Gastrocnemius medialis (tissue), 4 donors: ENCODE measurements around the gene PRPS1. TPM values are rescaled to one million over a fixed set of nuclear protein-coding genes. Genes with fewer than 3 reads are reported as not detected.
"Not testable (repeated sequence)": the region's sequence is repeated elsewhere in the genome, so short reads cannot be mapped to it uniquely, and the experiment has no call there.

ENCODE experiments used
- ATAC-seq, 2 donors: fragments of 150-250 bp; one replicate each; pipeline ENCODE4 v1.9.1; 2016
- DNase-seq, 2 donors: peaks; one replicate each; pipeline ENCODE4 v3.0.0-alpha.2; 2019
- H3K27ac ChIP-seq, 4 donors: fragments of 200-600 bp; sonication (generic); 1 replicate in 1 of 4; 2 replicates in 3 of 4; pipeline ENCODE4 v1.5.1; 2016 to 2018; ENCODE audit warnings: mild to moderate bottlenecking in 2 of 4, moderate library complexity in 1 of 4
- H3K27me3 ChIP-seq, 3 donors: fragments of 200-600 bp; sonication (generic) in 2 of 3; 1 replicate in 1 of 3; 2 replicates in 2 of 3; pipeline versions ENCODE4 v1.5.1 to v1.6.0; 2016 to 2019; ENCODE audit warnings: mild to moderate bottlenecking in 1 of 3, moderate library complexity in 1 of 3
- H3K36me3 ChIP-seq, 2 donors: fragments of 200-600 bp; sonication (generic) in 1 of 2; one replicate each; pipeline ENCODE4 v1.5.1; 2017 to 2018
- H3K4me1 ChIP-seq, 2 donors: fragments of 200-600 bp; sonication (generic) in 1 of 2; one replicate each; pipeline ENCODE4 v1.5.1; 2016 to 2017; ENCODE audit warnings: mild to moderate bottlenecking in 2 of 2
- H3K4me3 ChIP-seq, 4 donors: fragments of 200-600 bp; sonication (generic) in 3 of 4; 1 replicate in 1 of 4; 2 replicates in 3 of 4; pipeline ENCODE4 v1.5.1; 2016 to 2019; ENCODE audit warnings: mild to moderate bottlenecking in 2 of 4
- H3K9me3 ChIP-seq, 3 donors: fragments of 200-600 bp; sonication (generic) in 2 of 3; 1 replicate in 1 of 3; 2 replicates in 2 of 3; pipeline ENCODE4 v1.5.1; 2016 to 2019
- CTCF ChIP-seq, 5 experiments: fragments of 450-650 bp in 3 of 5; fragments of 200-600 bp in 2 of 5; sonication (generic) in 2 of 5; IDR thresholded peaks in 4 of 5; conservative IDR thresholded peaks in 1 of 5; 1 replicate in 4 of 5; 2 replicates in 1 of 5; pipeline ENCODE4 v1.5.1; 2016 to 2019; ENCODE audit warnings: antibody characterized with exemption in 5 of 5, mild to moderate bottlenecking in 3 of 5, moderate library complexity in 3 of 5
- POLR2A ChIP-seq, 2 donors: fragments of 450-650 bp; IDR thresholded peaks; one replicate each; pipeline ENCODE4 v1.6.1; 2017; ENCODE audit warnings: antibody characterized with exemption in 2 of 2, mild to moderate bottlenecking in 2 of 2, moderate library complexity in 2 of 2
- in situ Hi-C, 4 donors: fragments of 200-750 bp; cut with MboI; loops; one replicate each; pipeline versions ENCODE4 v1.15.0 to v1.8.0; 2017; ENCODE audit warnings: low sequenced_read_pairs in 4 of 4
- intact Hi-C: fragments of 100-400 bp; cut with DNase I; formaldehyde crosslinking; loops from one replicate; pipeline ENCODE4 v1.15.1; 2023; ENCODE audit warnings: low total_unique reads
- total RNA-seq, 4 donors: library from RNA; depleted of rRNA; stranded (reverse); fragments of >200 nt; gene quantifications; one replicate each; pipeline versions ENCODE4 v1.1.0 to v1.2.3, GENCODE V29; 2016

The PRPS1 gene
- total RNA-seq, 4 donors from 2014 or later, result 19.6 to 46.0 (median 30.9) TPM

GRCh38 chrX:107667426-107667825 is 39.1 kb downstream of the PRPS1 start:
- H3K27ac ChIP-seq, result no peak overlapping the region
- ATAC-seq, result no peak

GRCh38 chrX:107668710-107669109 is 40.4 kb downstream of the PRPS1 start:
- DNase-seq, H3K27me3 ChIP-seq, H3K36me3 ChIP-seq, H3K9me3 ChIP-seq, ATAC-seq, H3K4me1 ChIP-seq, H3K27ac ChIP-seq, intact Hi-C loops, H3K4me3 ChIP-seq: not testable (repeated sequence)
- in situ Hi-C loops, result loop anchor here (10.0 to 25.0 kb wide), 2 partner anchors 116 to 219 kb away; no protein-coding TSS in a partner anchor

More at GRCh38 chrX:107667426-107667825, 39.1 kb downstream of the PRPS1 start:
- in situ Hi-C loops, result loop anchor here (10.0 to 25.0 kb wide), 2 partner anchors 117 to 220 kb away; no protein-coding TSS in a partner anchor
- DNase-seq, result no peak
- Histone ChIP-seq H3K9me3 (no peaks in the 10 kb centered on the region), H3K27me3 (no peaks in the 10 kb centered on the region), H3K36me3 (no peaks in the 10 kb centered on the region), H3K4me3 (no peak overlapping the region), H3K4me1 (no peaks in the 10 kb centered on the region)
- TF ChIP-seq POLR2A (IDR thresholded peaks at IDR 0.05) (no peak), CTCF (IDR thresholded peaks at IDR 0.05 in 4 of 5, conservative IDR thresholded peaks at IDR 0.05 in 1 of 5) (no peak)
- intact Hi-C loops, result no loop called here

GRCh38 chrX:107669261-107669660 is 41.0 kb downstream of the PRPS1 start:
- Histone ChIP-seq H3K9me3 (no peaks in the 10 kb centered on the region), H3K4me3 (no peak overlapping the region), H3K27ac (peak overlapping the region in 2 of 4 donors; percentile 41 to 54), H3K36me3 (no peaks in the 10 kb centered on the region), H3K4me1 (peaks cover 8 to 10% of the 10 kb centered on the region in 2 donors), H3K27me3 (no peaks in the 10 kb centered on the region)
- intact Hi-C loops (no loop called here), in situ Hi-C loops (loop anchor here (10.0 to 25.0 kb wide), 2 partner anchors 116 to 218 kb away; no protein-coding TSS in a partner anchor)
- TF ChIP-seq CTCF (IDR thresholded peaks at IDR 0.05 in 4 of 5, conservative IDR thresholded peaks at IDR 0.05 in 1 of 5) (no peak), POLR2A (IDR thresholded peaks at IDR 0.05) (no peak)
- no peak for ATAC-seq
- no peak for DNase-seq

- H3K4me1 ChIP-seq, result peaks cover 8 to 11% of the 10 kb centered on the region in 2 donors
- TF ChIP-seq POLR2A (IDR thresholded peaks at IDR 0.05) (no peak), CTCF (IDR thresholded peaks at IDR 0.05 in 4 of 5, conservative IDR thresholded peaks at IDR 0.05 in 1 of 5) (no peak)
- no peaks in the 10 kb centered on the region for H3K27me3 ChIP-seq
- no peaks in the 10 kb centered on the region for H3K9me3 ChIP-seq
- H3K27ac ChIP-seq, result peak overlapping the region; percentile 32 to 54 (median 44)
- ATAC-seq, result no peak
- no peaks in the 10 kb centered on the region for H3K36me3 ChIP-seq
- in situ Hi-C loops (loop anchor here (10.0 to 25.0 kb wide), 2 partner anchors 115 to 217 kb away; no protein-coding TSS in a partner anchor), intact Hi-C loops (no loop called here)
- no peak overlapping the region for H3K4me3 ChIP-seq
- DNase-seq, result no peak
These were observed 41.7 kb downstream of the PRPS1 start for GRCh38 chrX:107669885-107670628.

GRCh38 chrX:107671256-107671655 is 42.9 kb downstream of the PRPS1 start:
- H3K27me3 ChIP-seq, intact Hi-C loops: not testable (repeated sequence)
- in situ Hi-C loops, result loop anchor here (25.0 kb wide), 1 partner anchor 216 kb away; no protein-coding TSS in a partner anchor

More at GRCh38 chrX:107671256-107671655, 42.9 kb downstream of the PRPS1 start:
- not testable (repeated sequence) for DNase-seq, H3K36me3 ChIP-seq, ATAC-seq, H3K9me3 ChIP-seq, H3K4me3 ChIP-seq, H3K27ac ChIP-seq
- peaks cover 8 to 11% of the 10 kb centered on the region in 2 donors for H3K4me1 ChIP-seq
